ENCODE data around the gene C5.
"Not testable (repeated sequence)": the region's sequence is repeated elsewhere in the genome, so short reads cannot be mapped to it uniquely, and the experiment has no call there.

Gene C5

DNA sequence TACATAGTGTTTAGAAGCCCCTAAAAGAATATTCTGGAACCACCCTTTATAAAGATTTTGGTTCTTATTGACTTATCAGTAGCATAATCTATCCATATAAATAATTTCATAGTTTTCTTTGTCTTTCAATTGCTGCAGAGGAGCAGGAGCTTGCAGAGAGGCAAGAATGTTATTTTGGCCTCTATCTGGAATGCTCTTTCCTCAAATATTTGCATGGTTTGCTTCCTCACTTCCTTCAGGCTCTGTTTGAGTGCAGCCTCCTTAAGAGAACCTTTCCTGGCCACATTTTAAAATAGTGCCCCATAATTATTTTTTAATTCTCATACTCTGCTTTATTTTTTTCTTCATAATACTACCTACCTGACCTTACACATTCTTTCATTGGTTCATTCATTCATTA lies 1.5 kb downstream of the C5 start:
- no peak for DNase-seq (ENCODE audit: low read depth in 2 of 2)

DNA sequence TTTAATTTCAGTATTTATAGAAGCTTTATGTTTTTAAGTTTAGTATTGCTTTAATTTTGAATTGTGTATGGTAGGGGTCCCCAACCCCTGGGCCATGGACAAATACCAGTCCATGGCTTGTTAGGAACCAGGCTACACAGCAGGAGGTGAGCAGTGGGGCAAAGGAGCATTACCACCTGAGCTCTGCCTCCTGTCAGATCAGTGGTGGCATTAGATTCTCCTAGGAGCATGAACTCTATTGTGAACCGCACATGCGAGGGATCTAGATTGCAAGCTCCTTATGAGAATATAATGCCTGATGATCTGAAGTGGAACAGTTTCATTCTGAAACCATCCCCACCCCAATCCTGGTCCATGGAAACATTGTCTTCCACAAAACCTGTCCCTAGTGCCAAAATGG lies 1.9 kb downstream of the C5 start:
- DNase-seq (ENCODE audit: low read depth in 2 of 2) = no peak

DNA sequence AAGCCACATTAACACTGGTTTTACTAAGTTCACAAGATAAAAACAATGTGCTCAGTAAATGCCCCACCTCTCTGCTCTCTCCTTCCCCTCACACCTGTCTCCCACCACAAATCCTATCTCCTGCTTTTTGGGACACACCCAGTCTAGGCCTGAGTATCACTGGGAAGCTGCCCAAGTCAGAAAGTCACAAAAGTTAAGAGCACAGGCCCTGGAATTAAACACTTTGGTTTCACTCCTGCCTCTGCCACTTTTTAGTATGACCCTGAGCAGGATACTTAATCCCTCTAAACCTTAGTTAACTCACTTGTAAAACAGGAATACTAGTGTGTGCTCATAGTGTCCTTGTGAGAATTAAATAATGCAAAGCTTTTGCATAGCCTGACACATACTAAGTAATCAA lies 11.3 kb downstream of the C5 start:
- DNase-seq (ENCODE audit: low read depth in 2 of 2) = no peak

DNA sequence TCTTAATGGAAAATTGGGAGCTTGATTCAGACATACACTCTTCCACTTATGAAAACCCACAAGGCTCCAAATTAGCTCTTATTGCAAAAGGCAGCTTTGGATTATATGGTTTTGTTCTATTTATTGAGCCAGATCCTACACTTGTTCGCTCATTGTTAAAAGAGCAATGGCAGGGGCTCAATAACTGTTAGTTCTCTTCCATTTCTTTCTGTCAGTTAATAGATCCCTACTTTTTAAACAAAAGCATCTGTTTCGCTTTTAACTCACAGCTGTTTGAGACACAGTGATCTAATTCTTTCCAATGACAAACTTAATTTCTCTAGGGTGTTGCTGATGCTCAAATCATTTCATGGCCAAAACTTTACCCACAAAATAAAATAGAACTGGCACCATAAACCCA lies 11.7 kb downstream of the C5 start:
- no peak for DNase-seq (ENCODE audit: low read depth in 2 of 2)

DNA sequence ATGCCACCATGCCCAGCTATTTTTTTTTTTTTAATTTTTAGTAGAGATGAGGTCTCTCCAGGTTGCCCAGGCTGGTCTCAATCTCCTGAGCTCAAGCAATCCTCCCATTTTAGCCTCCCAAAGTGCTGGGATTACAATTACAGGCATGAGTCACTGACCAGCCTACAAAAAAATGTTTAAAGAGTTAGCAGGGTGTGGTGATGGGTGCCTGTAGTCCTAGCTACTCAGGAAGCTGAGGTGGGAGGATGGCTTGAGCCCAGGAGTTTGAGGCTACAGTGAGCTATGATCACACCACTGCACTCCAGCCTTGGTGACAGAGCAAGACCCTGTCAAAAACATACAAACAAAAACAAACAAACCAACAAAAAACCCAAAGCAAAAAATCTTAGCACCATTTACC lies 14.4 kb downstream of the C5 start:
- DNase-seq (ENCODE audit: low read depth in 2 of 2) = not testable (repeated sequence)

DNA sequence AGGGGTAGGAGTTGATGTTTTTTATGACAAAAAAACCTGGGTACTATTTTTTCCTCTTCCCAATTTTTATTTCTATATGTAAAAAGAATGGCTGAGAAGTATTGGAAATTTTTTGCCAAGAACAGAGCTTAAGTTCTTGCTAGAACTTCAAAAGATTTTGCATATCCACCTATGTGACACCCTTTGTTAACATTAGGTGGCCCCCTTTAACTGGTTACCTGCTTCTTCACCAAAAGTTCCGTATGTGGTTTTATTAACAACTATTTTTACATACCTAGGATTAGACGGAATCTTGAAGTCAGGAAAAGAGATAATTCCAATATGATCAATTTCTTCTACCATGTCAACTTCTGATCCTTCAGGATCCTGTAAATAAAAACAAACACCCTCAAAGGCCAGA lies 15.5 kb downstream of the C5 start:
- no peak for DNase-seq (ENCODE audit: low read depth in 2 of 2)

DNA sequence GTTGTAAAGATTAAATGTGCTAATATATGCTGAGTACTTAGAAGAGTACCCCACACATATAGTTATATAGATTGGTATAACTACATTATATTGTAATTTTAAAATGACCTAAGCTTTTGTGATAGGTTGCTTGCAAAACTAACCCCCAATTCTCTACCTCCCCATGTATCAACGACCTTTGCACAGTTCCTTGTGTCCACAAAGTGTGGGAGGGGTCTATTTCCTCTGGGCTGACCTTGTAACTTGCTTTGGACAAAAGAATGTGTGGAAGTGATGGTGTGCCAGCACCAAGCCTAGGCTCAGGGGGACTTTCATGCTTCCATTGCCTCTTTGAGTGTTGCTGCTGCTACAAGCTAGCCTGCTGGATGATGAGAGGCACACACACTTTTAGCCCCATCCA lies 20.6 kb downstream of the C5 start:
- no peak for DNase-seq (ENCODE audit: low read depth in 2 of 2)

DNA sequence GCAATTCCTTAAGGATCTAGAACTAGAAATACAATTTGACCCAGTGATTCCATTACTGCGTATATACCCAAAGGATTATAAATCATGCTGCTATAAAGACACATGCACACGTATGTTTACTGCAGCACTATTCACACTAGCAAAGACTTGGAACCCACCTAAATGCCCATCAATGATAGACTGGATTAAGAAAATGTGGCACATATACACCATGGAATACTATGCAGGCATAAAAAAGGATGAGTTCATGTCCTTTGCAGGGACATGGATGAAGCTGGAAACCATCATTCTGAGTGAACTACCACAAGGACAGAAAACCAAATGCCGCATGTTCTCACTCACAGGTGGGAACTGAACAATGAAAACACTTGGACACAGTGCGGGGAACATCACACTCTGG lies 21.8 kb downstream of the C5 start:
- not testable (repeated sequence) for DNase-seq (ENCODE audit: low read depth in 2 of 2)

DNA sequence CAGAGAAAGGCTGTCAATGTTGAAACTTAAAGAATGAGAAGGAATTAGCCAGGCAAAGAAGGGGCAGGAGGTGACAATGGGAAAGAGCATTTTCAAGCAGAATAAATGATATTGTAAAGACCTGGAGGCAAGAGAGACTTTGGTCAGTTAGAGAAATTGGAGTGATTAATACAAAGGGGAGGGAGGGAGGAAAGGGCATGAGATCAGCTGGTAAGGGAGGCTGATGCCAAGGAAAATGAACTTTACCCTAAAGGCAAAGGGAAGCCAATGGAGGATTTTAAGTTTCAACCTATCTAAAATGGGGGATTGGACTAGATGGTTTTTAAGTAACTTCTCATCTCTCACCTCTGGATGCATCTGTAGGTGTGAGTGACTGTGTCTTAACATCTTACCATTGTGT lies 23.3 kb downstream of the C5 start:
- DNase-seq (ENCODE audit: low read depth in 2 of 2) = no peak

DNA sequence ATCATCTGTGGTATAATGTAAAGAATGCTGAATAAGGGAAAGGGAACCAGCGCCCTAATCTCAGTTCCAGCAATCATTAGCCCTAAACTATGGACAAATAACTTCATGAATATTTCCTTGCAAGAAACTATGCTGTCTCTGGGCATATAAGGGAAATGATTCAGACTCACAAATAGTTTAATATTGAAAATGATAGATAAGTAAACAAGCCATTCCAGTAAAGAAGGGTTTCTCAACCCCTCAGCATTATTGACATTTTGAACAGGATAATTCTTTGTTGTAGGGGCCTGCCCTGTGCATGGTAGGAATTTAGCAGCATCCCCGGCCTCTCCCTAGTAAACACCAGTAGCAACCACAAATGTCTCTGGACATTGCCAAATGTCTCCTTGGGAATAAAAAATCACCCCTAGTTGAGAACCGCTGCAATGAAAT lies 23.8 kb downstream of the C5 start:
- peak; percentile 17 to 21 for DNase-seq (ENCODE audit: low read depth in 2 of 2)

DNA sequence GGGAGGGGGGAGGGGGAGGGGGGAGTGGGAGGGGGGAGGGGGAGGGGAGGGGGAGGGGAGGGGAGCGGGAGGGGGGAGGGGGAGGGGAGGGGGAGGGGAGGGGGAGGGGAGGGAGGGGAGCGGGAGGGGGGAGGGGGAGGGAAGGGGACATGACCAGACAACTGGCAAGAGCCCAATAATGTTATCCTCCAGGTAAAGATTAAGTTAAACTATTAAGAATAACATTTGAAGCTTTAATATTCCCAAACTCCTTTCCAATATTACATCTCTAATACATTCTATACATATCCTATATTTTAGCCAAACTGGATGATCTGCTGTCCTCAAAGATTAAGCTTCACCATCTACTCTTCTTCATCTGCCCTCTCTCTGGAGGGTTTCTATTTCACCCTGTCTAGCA lies 25.8 kb downstream of the C5 start:
- no peak for DNase-seq (ENCODE audit: low read depth in 2 of 2)

DNA sequence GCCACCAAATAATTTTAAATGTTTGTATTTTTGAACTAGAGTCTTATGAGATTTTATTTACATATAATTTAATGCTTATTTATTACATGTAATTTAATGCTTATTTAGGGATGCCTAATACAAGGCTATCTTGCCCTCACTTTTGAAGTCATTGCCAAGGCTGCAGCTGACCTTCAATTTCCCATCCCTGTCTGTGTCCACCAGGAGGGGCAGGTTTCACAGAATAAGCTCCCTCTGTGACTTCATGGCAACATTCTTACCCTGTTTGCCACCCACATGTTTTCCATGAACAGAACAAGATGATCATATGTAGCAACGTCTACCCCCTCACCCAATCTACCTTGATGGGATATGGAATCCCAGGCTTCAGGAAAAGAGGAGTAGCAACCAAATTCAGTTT lies 27.0 kb downstream of the C5 start:
- DNase-seq (ENCODE audit: low read depth in 2 of 2) = no peak

DNA sequence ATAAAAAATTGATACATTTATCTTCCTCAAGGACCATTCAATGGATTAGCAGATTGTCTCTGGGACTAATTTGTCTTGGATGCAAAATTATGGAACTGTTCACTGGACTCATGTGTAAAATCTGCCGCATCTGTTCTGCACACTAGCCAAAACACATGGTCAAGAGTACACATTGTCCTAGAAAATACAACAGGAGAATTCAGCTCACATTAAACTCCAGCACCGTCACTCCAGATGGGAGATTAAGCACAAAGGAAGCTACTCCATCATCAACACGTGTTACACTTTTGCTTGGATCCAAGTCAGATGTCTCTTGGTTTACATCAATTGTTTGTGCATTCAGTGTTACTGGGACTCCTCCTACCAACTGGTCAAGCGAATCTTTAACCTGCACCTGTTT lies 28.8 kb downstream of the C5 start:
- DNase-seq (ENCODE audit: low read depth in 2 of 2) = no peak

DNA sequence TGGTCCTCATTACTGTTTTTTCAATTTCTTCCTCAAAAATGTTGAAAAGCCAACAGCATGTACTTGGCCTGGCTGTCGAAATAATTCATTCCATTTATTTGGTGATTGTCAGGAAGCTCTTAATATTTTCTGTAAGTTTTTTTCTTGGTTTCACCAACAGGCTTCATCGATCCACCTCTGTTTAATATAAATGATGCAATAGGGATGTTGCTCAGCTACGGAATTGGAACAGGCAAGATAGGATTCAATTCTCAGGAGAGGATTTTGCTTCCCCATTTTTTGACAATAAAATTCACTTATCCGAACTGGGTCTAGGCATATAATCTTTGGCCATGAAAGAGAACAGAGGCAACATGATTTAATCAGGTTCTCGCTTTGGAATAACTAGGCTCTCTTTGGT lies 30.8 kb downstream of the C5 start:
- DNase-seq (ENCODE audit: low read depth in 2 of 2) = no peak

DNA sequence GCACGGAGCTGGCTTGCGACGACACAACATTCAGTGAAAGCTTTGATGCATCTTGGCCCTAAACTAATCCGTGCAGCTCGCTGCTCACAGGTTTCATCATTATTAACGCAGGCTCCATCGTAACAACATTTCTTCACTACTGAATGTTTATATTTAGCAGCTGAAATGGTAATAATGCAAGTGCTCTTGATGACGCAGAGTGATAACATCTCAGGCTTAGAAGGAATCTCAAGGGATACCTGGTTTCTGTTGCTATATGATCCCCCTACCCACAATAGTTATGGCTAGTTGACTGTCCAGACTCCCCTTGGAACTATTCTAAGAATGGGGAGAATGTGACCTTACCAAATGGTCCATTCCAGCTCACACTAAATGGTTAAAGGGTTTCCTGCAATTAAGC lies 36.2 kb downstream of the C5 start:
- DNase-seq (ENCODE audit: low read depth in 2 of 2) = no peak

DNA sequence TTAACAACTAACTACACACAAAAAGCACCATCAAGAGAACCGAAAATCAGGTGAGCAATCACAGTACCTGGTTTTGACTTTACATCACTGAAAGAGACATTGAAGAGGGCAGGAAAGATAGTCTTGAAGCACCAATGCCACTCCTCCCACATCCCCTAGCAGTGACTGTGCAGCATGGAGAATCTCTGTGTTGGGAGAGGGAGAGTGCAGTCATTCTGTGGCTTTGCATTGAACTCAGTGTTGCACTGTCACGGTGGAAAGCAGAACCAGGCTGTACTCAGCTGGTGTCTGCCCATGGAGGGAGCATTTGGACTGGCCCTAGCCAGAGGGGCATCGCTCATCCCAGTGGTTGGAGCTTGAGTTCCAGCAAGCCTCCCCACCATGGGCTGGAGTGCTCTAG lies 40.4 kb downstream of the C5 start:
- no peak for DNase-seq (ENCODE audit: low read depth in 2 of 2)

DNA sequence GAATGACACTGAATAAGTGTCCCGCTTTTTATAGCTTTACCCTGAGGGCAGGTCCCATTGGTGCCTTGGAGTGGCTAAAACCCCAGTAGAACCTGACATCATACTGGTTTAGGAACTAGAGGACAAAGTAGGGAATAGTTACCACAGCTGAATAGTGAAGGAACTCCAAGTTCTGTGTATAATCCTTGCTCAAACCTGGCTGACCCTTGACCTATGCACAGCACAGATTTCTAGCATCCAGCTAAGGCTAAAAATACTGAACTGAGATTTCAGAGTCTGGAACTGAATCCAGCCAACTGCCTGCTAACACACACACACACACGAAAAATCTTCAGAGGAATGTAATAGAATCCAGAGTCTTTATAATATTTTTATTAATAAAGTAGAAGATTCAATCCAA lies 50.8 kb downstream of the C5 start:
- DNase-seq (ENCODE audit: low read depth in 2 of 2) = no peak

DNA sequence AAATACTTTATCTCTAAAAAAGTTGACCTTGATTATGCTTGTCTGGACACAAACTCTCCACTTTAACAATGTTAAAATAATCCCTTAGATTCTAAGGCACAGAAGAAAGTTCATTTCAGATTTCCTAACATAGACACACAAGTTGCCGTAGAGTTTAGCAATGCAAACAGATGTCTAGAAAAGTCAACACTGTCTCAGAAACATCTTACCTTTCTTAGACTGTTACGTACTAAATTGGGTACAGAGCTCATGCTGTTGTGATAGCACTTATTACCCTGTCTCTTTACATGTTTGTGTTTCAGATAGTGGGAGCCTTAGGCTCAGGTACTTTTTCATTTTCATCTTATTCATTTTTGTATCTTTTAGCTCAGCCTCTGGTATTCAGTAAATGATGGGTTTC lies 52.0 kb downstream of the C5 start:
- DNase-seq (ENCODE audit: low read depth in 2 of 2) = no peak

DNA sequence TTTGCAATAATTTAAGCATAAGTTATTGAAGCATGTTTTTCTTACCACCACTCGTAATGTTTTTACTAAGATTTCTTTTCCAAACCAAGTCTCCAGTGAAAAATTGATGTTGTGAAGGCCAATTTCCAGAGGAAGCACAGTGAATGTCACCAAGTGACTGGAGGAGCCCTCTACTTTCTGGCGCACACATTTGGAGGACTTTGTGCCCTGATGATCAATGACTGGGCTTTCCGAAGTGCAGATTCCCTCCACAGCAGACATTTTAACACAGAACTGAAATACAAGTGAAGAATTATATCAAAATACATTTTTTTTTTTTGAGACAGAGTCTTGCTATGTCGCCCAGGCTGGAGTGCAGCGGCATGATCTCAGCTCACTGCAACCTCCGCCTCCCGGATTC lies 52.6 kb downstream of the C5 start:
- DNase-seq (ENCODE audit: low read depth in 2 of 2) = no peak

DNA sequence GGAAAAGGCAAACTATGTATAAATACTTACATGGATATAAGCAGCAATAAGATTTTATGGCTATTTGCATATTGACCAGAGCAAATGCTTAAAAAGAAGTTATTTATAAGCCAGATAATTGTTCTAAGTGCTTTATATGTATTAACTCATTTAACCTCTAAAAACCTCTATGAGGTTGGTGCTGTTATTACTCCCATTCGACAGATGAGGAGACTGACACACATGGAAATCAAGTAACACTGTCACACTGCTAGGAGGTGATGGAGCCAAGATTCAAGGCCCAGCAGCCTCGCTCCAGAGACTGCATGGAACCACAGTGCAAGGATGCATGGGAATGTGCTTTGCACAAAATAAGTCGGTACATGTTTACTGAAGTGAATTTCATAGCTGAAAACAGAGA lies 53.7 kb downstream of the C5 start:
- no peak for DNase-seq (ENCODE audit: low read depth in 2 of 2)

DNA sequence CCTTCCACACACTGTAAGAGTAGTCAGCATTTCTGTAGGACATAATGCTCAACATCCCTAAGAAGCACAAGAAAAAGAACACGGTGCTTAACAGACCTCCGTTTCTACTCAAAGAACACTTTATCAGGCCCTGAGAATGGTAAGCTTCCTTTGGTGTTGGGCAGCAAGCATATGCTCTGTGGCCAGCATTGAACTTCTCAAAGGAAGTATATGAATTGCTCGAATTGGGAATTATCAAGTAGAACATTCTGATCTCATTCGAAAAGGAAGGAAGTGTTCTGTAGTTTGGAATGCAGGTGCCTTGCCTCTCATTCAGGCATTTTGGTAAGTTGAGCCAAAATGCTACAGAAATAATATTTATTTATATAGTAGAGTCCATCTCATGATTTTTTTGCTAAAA lies 61.0 kb downstream of the C5 start:
- DNase-seq (ENCODE audit: low read depth in 2 of 2) = no peak

DNA sequence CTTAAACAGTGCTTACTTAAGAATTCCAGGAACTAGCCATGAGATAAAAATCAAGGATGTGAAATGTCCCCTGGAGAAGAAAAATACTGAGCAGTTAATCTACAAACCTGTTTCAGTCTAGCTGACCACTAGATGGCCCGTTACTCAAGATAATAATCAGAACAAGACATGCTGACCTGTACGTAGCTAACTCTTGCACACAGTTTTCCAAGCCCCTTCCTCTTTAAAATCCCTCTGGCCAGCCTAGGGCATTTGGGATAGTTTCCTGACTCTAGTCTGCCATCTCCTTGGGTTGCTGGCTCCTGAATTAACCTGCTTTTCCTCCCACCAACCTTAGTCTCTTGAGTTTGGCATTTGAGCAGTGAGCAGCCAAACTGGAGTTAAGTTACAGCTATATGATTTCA lies 64.3 kb downstream of the C5 start:
- DNase-seq (ENCODE audit: low read depth in 2 of 2) = peak; percentile 7 to 8

DNA sequence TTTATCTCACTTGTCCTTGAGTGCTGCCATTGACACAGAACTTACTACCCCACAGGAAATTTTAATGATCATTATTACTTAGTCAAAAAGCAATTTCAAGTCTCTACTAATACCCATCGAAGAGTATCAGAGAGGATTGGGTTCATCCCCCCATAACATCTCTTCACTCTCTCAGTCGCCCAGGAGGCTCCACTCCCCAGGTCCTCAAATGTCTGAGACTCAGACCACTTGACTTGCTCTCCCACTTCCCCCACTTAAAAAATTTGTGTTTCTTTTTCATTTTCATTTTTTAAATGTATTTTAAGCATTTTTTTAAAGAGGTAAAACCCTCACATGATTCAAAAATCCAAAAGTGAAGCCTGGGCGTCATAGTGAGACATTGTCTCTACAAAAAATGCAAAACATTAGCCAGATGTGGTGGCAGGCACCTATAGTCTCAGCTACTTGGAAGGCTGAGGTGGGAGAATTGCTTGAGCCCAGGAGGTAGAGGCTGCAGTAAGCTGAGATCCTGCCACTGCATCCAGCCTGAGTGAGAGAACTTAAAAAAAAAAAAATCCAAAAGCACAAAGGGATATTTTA lies 66.7 kb downstream of the C5 start:
- no peak for DNase-seq (ENCODE audit: low read depth in 2 of 2)

DNA sequence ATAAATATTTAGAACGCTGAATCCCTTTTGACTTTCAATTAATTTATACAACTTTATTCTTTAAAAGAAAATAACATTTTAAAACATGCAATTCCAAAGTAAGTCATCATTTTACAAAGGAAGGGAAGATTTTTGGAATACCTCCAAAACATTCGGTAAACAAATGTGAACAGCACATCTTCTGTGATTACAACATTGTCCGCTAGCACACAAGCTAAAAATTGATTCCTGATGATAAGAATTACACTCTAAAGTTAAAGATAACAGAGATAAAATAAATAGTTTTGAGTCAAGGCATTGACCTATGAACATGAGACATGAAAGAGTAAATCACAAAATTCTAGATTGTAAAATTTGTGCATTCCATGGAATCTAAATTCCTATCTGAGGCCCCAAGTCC lies 67.2 kb downstream of the C5 start:
- peak in 1 of 2 experiments; percentile 8 for DNase-seq (ENCODE audit: low read depth in 2 of 2)

DNA sequence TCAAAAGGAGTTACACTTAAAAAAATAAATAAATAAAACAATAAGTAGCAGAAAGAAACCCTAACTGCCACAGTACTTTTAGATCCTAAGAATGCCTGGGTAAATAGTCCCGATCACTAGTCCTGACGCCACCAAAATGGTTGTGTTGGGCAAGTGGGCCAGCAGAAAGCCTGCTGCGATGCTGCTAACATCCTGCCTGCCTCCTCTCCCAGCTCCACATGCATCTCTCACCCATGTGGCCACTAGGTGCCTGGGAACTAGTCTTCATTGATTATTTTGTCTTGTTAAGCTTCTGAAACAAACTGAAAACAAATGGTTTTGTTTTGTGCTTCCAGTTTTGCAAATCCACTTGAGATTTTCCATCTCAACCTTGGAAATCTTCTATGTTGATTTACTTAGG lies 69.1 kb downstream of the C5 start:
- DNase-seq (ENCODE audit: low read depth in 2 of 2) = no peak
